HL-60 (cell line): ENCODE data around the gene MAPK11.

ENCODE experiments used
- DNase-seq, 2 experiments: peaks; one replicate each; pipeline ENCODE4 v3.0.0-alpha.2; 2010 to 2020; ENCODE audit warnings: low read depth in 1 of 2, low spot score in 1 of 2
- H3K27ac ChIP-seq: fragments of 250-450 bp; sonication (Bioruptor Pico); replicated peaks from 2 replicates; pipeline ENCODE4 v1.5.1; 2020; ENCODE audit warnings: mild to moderate bottlenecking, moderate library complexity
- H3K27me3 ChIP-seq: fragments of 250-450 bp; sonication (Bioruptor Pico); 2 replicates; pipeline ENCODE4 v1.5.1; 2021; ENCODE audit warnings: mild to moderate bottlenecking, moderate library complexity; ENCODE audit not compliant: insufficient read depth, poor library complexity, severe bottlenecking
- H3K4me3 ChIP-seq: replicated peaks from 2 replicates; pipeline ENCODE4 v1.5.1; 2011; ENCODE audit warnings: mild to moderate bottlenecking, control low read depth, low read length; ENCODE audit not compliant: insufficient read depth
- CTCF ChIP-seq: IDR thresholded peaks from one replicate; pipeline ENCODE4 v1.5.1; 2011; ENCODE audit warnings: low read length, control low read depth, inconsistent platforms; ENCODE audit not compliant: insufficient read depth
- GABPA ChIP-seq: IDR thresholded peaks from 2 replicates; pipeline ENCODE4 v1.6.1; 2012; ENCODE audit warnings: low read depth
- POLR2AphosphoS5 ChIP-seq: IDR thresholded peaks from 2 replicates; pipeline ENCODE4 v1.6.1; 2012; ENCODE audit warnings: low read depth
- SPI1 ChIP-seq: IDR thresholded peaks from 2 replicates; pipeline ENCODE4 v1.6.1; 2012; ENCODE audit warnings: low read depth, mild to moderate bottlenecking, borderline replicate concordance
- TF ChIP-seq, protein P1 (sequence below): IDR thresholded peaks from 2 replicates; pipeline ENCODE4 v1.6.1; 2012; ENCODE audit warnings: low read depth; ENCODE audit not compliant: insufficient replicate concordance

Gene MAPK11

GRCh38 chr22:50297510-50298265, 27.5 kb upstream of the MAPK11 start:
- Histone ChIP-seq H3K4me3 (no peak overlapping the region), H3K27me3 (no peaks in the 10 kb centered on the region), H3K27ac (no peak overlapping the region)
- DNase-seq: no peak
- TF ChIP-seq GABPA: no peak
- TF ChIP-seq, protein P1, sequence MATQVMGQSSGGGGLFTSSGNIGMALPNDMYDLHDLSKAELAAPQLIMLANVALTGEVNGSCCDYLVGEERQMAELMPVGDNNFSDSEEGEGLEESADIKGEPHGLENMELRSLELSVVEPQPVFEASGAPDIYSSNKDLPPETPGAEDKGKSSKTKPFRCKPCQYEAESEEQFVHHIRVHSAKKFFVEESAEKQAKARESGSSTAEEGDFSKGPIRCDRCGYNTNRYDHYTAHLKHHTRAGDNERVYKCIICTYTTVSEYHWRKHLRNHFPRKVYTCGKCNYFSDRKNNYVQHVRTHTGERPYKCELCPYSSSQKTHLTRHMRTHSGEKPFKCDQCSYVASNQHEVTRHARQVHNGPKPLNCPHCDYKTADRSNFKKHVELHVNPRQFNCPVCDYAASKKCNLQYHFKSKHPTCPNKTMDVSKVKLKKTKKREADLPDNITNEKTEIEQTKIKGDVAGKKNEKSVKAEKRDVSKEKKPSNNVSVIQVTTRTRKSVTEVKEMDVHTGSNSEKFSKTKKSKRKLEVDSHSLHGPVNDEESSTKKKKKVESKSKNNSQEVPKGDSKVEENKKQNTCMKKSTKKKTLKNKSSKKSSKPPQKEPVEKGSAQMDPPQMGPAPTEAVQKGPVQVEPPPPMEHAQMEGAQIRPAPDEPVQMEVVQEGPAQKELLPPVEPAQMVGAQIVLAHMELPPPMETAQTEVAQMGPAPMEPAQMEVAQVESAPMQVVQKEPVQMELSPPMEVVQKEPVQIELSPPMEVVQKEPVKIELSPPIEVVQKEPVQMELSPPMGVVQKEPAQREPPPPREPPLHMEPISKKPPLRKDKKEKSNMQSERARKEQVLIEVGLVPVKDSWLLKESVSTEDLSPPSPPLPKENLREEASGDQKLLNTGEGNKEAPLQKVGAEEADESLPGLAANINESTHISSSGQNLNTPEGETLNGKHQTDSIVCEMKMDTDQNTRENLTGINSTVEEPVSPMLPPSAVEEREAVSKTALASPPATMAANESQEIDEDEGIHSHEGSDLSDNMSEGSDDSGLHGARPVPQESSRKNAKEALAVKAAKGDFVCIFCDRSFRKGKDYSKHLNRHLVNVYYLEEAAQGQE: no peak
- TF ChIP-seq SPI1: no peak
- no peak for TF ChIP-seq POLR2AphosphoS5
- no peak for TF ChIP-seq CTCF

GRCh38 chr22:50296658-50297490, 26.7 kb upstream of the MAPK11 start:
- TF ChIP-seq POLR2AphosphoS5 (no peak), SPI1 (no peak), CTCF (no peak), GABPA (no peak)
- TF ChIP-seq, protein P1: no peak
- no peak for DNase-seq
- Histone ChIP-seq H3K27me3 (no peaks in the 10 kb centered on the region), H3K4me3 (no peak overlapping the region), H3K27ac (no peak overlapping the region)

GRCh38 chr22:50294319-50294656, 24.1 kb upstream of the MAPK11 start:
- H3K27me3 ChIP-seq: no peaks in the 10 kb centered on the region
- TF ChIP-seq, protein P1: no peak
- TF ChIP-seq CTCF (no peak), POLR2AphosphoS5 (no peak), GABPA (no peak), SPI1 (no peak)
- no peak overlapping the region for H3K4me3 ChIP-seq
- DNase-seq: no peak
- no peak overlapping the region for H3K27ac ChIP-seq
